ENCODE results near the gene DNAJC9. TPM values are rescaled to one million over a fixed set of nuclear protein-coding genes. Genes with fewer than 3 reads are reported as not detected.

Gene DNAJC9
- total RNA-seq, 1 donor from 2014 or later, result 32.7 TPM

- H3K4me1 Mint-ChIP-seq, result no peaks in the 10 kb centered on the region
- no peak overlapping the region for H3K27ac Mint-ChIP-seq
- H3K4me3 Mint-ChIP-seq, result no peak overlapping the region
- DNase-seq (ENCODE audit: low spot score in 2 of 2, unreplicated experiment in 2 of 2), result no peak
- H3K9me3 Mint-ChIP-seq, result peaks cover under 1% of the 10 kb centered on the region
- TF ChIP-seq CTCF (IDR thresholded peaks at IDR 0.05; ENCODE audit: unreplicated experiment), result no peak
- peaks cover 34% of the 10 kb centered on the region for H3K36me3 Mint-ChIP-seq
- no peaks in the 10 kb centered on the region for H3K27me3 Mint-ChIP-seq (ENCODE audit: low read depth)
These were observed 35.8 kb downstream of the DNAJC9 start for GRCh38 chr10:73211106-73211811.

- H3K4me3 Mint-ChIP-seq, result no peak overlapping the region
- no peak for DNase-seq (ENCODE audit: low spot score in 2 of 2, unreplicated experiment in 2 of 2)
- no peak for TF ChIP-seq CTCF (IDR thresholded peaks at IDR 0.05; ENCODE audit: unreplicated experiment)
- no peak overlapping the region for H3K27ac Mint-ChIP-seq
- H3K36me3 Mint-ChIP-seq, result peaks cover 35% of the 10 kb centered on the region
- no peaks in the 10 kb centered on the region for H3K27me3 Mint-ChIP-seq (ENCODE audit: low read depth)
- H3K9me3 Mint-ChIP-seq, result peaks cover 7% of the 10 kb centered on the region
- no peaks in the 10 kb centered on the region for H3K4me1 Mint-ChIP-seq
These were observed 36.5 kb downstream of the DNAJC9 start for GRCh38 chr10:73210395-73211105.

DNA sequence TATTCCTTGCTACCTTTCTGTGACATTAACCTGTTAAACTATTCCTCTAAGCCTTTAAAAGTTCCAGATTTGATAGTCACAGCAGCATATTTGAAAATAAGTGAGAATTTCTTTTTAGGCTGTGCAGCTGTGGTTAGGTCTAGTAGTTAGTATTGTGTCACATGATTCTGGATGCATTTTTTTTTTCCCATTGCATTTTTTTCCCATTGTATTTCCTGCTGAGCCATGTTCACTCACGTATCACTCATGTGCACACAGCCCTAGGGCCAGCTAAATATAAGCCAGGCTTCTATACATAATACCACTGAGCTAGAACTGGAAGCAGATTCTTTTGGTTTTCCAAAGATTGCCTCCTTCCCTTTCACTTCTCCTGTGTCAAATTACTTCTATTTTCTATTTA lies 37.4 kb downstream of the DNAJC9 start:
- peaks cover 37% of the 10 kb centered on the region for H3K36me3 Mint-ChIP-seq
- no peak overlapping the region for H3K27ac Mint-ChIP-seq
- no peaks in the 10 kb centered on the region for H3K27me3 Mint-ChIP-seq (ENCODE audit: low read depth)
- no peak for TF ChIP-seq CTCF (IDR thresholded peaks at IDR 0.05; ENCODE audit: unreplicated experiment)
- no peaks in the 10 kb centered on the region for H3K4me1 Mint-ChIP-seq
- H3K4me3 Mint-ChIP-seq, result no peak overlapping the region
- H3K9me3 Mint-ChIP-seq, result peaks cover 11% of the 10 kb centered on the region
- DNase-seq (ENCODE audit: low spot score in 2 of 2, unreplicated experiment in 2 of 2), result no peak

GRCh38 chr10:73207883-73208282 lies 39.2 kb downstream of the DNAJC9 start:
- Mint-ChIP-seq H3K9me3 (peaks cover 11% of the 10 kb centered on the region), H3K4me1 (no peaks in the 10 kb centered on the region), H3K36me3 (peaks cover 34% of the 10 kb centered on the region), H3K27me3 (ENCODE audit: low read depth) (no peaks in the 10 kb centered on the region), H3K4me3 (no peak overlapping the region), H3K27ac (no peak overlapping the region)
- DNase-seq (ENCODE audit: low spot score in 2 of 2, unreplicated experiment in 2 of 2), result no peak
- TF ChIP-seq CTCF (IDR thresholded peaks at IDR 0.05; ENCODE audit: unreplicated experiment), result no peak

DNA sequence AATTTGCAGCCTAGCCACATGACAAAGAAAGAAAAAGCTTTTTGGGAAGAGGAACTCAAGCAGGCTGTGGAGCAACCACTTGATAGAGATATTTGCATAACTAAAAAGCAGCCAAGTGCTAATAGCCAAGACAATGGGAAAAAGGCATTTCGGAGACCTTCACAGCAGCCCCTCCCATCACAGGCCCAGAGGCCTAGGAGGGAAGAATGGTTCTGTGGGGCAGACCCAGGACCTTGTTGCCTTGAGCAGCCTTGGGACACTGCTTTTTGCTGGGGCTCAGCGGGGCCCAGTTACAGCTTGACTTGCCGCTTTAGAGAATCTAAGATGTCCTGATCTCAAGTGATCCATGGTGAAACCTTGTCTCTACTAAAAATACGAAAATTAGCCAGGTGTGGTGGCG lies 40.7 kb downstream of the DNAJC9 start:
- no peak for DNase-seq (ENCODE audit: low spot score in 2 of 2, unreplicated experiment in 2 of 2)
- peaks cover 11% of the 10 kb centered on the region for H3K9me3 Mint-ChIP-seq
- H3K4me3 Mint-ChIP-seq, result no peak overlapping the region
- no peaks in the 10 kb centered on the region for H3K4me1 Mint-ChIP-seq
- H3K36me3 Mint-ChIP-seq, result peaks cover 34% of the 10 kb centered on the region
- no peak for TF ChIP-seq CTCF (IDR thresholded peaks at IDR 0.05; ENCODE audit: unreplicated experiment)
- no peak overlapping the region for H3K27ac Mint-ChIP-seq
- H3K27me3 Mint-ChIP-seq (ENCODE audit: low read depth), result no peaks in the 10 kb centered on the region
